ENCODE data around the gene ADCK1.
"Not testable (repeated sequence)": the region's sequence is repeated elsewhere in the genome, so short reads cannot be mapped to it uniquely, and the experiment has no call there.

Gene ADCK1

GRCh38 chr14:77866932-77867331 lies 67.0 kb downstream of the ADCK1 start:
- no peak for DNase-seq

DNA sequence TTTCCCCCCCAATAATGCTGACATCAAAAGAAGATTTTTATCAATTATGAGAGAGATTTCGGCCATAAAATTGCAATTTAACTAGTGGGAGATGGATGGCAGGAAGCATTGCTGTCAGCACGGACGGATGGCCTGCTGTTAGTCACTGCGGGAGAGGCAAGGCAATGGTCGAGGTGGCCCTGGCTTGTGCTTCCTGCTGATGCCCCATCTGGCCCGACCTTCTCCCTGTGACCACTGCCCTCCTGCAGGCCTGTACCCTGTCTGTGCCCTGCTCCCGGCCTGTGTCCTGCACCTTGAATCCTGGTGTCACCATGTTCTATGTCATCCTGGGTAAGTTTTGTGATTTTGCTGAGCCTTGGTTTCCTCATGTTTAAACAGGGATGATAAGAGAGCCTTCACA lies 67.6 kb downstream of the ADCK1 start:
- no peak for DNase-seq

DNA sequence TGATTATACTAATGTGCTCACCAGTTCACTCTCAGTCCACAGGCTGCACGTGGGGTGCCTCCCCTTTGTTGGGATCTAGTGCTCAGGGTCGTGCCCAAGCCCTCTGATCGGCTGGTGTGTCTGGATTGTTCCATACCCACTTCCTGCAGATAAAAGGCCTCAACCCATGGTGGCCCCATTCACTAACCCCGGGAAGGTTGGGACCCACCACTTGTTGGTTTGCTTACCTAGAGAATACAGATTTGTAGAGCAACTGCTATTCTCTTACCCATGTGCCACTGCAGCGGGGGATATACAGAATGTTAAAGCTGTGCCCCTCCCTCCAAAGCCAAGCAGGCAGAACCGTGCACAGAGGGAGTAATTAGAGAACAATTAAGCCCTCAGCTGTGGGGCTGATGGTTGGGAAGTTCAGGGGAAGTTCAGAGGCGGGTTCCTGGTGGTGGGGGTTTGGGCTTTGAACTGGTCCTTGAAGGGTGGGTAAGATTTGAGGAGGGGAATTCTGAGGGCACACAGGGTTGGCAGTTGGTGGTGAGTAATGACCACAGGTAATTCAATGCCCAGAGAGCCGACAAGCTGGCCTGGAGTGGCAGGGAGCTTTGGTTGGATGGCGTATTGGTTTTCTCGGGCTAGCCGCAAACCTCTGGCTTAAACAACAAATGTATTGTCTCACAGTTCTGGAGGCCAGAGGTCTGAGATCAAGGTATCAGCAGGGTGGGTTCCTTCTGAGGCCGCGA lies 68.8 kb downstream of the ADCK1 start:
- DNase-seq, result peak; percentile 33

DNA sequence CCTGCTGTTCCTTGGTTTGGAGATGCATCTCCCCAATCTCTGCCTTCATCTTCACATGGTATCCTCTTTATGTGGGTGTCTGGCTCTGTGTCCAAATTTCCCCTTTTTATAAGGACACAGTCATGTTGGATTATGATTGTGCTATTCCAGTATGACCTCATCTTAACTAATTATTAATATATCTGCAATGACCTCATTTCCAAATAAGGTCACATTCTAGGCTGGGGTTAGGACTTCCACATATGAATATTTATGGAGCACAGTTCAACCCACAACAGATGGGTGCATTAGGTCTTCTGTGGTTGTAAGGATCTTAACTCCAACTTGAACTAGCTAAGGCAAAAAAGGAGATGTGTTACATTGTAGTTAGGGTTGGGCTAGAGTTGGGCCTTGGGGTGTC lies 69.4 kb downstream of the ADCK1 start:
- DNase-seq, result no peak

DNA sequence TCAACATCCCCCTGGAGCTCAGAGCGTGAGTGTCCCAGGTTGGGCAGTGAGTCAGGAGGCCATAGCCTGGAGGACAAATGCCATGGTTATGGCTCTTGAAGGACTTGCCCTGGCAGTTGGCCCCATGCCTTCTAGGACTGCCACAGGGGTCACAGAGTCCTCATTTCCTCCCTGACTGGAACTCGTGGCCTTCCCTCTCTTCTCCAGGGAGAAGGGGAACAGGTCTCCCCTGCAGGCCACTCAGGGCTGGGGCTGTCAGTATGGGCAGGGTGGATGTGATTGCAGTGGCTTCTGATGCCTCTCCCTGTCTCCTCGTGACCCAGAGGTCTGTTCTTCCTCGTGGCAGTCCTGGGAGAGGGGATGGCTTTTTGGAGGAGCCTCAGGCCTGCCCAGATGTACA lies 70.7 kb downstream of the ADCK1 start:
- no peak for DNase-seq

DNA sequence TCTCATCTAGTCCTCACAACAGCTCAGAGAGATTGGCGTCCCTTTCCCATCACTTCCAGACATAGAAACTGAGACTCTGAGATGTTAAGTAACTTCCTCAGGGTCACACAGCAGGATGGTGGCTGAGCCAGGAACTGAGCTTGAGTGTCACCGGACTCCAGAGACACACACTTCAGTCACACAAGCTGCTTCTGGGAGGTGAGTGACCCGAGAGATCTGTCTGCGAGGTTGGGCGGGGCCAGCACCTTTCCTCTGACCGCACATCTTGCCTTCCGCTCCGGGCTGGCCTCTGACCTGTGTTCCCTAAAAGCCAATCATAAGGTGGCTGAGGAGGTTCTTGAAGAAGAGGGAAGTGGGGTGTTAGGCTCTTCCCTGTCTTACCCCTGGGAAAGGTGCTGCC lies 72.2 kb downstream of the ADCK1 start:
- DNase-seq, result no peak

- peak; percentile 5 for DNase-seq
These were observed 73.1 kb downstream of the ADCK1 start for GRCh38 chr14:77872983-77873382.

DNA sequence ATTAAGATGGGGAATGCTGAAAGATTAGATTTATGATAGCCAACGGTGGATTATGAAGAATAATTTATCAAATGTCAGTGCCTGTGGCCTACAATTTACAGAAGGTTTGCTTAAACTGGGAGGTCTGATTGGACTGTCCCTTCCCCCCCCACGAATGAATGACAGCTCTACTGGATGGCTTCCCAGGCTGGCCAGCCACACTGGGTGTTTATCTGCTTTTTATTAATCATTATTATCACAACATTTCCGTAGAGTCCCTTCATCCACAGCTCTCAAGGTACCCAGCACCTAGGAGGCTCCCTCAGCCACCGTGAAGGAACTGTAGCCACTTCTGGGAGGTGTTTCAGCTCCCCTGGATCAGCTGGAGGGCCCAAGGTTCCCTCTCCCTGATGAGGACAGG lies 78.9 kb downstream of the ADCK1 start:
- no peak for DNase-seq

GRCh38 chr14:77880056-77880455 lies 80.1 kb downstream of the ADCK1 start:
- no peak for DNase-seq

- DNase-seq, result peak; percentile 93
These were observed 82.2 kb downstream of the ADCK1 start for GRCh38 chr14:77882098-77882497.

GRCh38 chr14:77882636-77883035 lies 82.7 kb downstream of the ADCK1 start:
- DNase-seq, result no peak

- DNase-seq, result peak; percentile 91
These were observed 83.4 kb downstream of the ADCK1 start for GRCh38 chr14:77883131-77883846.

GRCh38 chr14:77883847-77884238 lies 83.9 kb downstream of the ADCK1 start:
- DNase-seq, result peak; percentile 55

GRCh38 chr14:77885367-77885766 lies 85.5 kb downstream of the ADCK1 start:
- DNase-seq, result no peak

- DNase-seq, result no peak
These were observed 86.1 kb downstream of the ADCK1 start for GRCh38 chr14:77886010-77886409.

- DNase-seq, result not testable (repeated sequence)
These were observed 89.0 kb downstream of the ADCK1 start for GRCh38 chr14:77888903-77889302.

- no peak for DNase-seq
These were observed 90.1 kb downstream of the ADCK1 start for GRCh38 chr14:77889971-77890442.

GRCh38 chr14:77890873-77891272 lies 91.0 kb downstream of the ADCK1 start:
- DNase-seq, result no peak

DNA sequence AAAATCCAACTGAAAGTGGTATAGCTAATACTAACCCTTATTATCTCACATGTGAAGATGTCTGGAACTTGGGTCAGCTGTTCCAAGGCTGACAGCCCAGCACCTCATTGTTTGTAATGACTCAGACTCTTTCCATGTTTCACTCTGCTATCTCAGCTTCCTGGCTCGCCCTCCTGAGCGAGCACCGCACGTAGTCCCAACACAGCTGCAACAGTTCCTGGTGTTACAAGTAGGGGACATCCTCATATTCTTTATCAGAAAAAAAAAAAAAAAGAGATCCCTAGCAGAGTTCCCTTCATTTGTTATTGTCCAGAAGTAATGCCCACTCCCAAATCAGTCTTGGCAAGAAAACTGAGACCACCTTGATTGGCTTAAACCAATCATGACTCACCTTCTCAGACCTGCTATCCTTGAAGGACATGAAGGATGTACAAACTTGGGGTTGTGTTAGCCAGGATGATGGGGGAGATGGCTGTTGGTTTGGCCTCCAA lies 92.5 kb downstream of the ADCK1 start:
- DNase-seq, result no peak

GRCh38 chr14:77892890-77893484 lies 93.1 kb downstream of the ADCK1 start:
- no peak for DNase-seq

GRCh38 chr14:77897374-77897773 lies 97.5 kb downstream of the ADCK1 start:
- no peak for DNase-seq

GRCh38 chr14:77902811-77903210 lies 102.9 kb downstream of the ADCK1 start:
- DNase-seq, result peak; percentile 16

DNA sequence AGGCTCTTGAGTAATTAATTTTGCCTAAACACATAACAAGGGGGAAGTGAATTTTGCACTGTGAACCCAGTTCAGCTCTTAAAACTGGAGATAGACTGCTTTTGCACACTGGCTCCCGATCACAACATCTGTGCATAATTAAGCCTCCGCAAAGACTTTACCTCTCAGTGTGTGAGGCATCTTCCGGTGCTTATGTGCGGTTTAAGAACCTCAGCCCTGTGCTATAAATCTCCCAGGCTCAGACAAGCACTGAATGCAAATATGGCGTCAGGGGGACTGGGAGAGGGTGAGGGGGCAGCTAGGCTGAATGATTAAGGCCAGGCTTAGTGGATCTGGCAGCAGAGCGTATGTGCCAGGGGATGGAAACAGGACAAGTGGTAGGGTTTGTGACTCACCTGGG lies 103.3 kb downstream of the ADCK1 start:
- DNase-seq, result no peak

Measured in COR-L47 (cell line).